ENCODE measurements around the gene SLC34A1. TPM values are rescaled to one million over a fixed set of nuclear protein-coding genes. Genes with fewer than 3 reads are reported as not detected.
A peak's percentile ranks its signal among the peaks of the same experiment; 100 is the strongest.

Gene SLC34A1
- total and polyA plus RNA-seq, 2 of the 13 experiments (the other 11 are each of a cell fraction or from before 2014, with no cell fraction given): 0.03 to 0.20 TPM

DNA sequence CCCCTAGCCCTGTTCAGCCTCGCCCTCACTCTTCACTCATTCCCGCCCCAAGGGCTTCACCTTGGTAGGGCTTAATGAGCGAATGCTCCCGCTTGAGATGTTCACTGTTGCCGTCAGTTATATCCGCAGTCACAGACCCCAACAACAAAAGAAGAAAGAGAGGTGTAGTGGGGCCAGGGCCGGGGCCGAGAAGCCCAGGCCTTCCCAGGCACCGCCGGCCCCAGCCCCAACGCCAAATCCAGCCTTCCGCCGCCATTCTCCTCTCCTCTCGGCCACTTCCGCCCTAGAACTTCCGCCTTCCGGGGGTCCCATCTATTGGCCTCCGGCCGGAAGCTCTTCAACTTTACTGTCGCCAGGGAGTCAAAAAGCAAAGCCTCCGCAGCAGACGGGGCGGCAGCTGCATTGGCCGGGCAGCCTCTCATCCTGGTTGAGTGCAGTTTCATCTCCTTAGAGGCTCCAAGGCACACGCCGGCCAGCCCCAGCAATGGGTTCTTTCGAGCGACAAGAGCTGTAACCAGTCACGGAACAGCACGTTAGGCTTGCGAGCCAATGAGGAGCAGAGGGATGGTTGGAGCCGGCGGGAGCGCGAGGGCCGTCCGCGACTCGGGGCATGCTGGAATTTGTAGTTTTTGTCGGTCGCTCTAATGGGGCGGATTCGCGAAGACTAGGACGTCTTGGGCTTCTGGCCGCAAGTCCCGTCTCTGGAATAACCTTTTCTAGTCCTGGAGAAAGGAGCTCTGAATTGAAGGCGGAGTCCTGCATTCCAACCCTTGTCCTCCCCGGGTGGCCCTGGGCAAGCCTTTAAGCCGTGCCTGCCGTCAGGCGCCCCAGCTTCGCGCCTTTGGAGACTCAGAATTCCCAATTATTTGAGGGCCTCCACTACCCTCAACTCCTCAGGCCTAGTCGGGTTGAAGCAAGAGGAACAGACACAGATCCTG is 32.6 kb upstream of the SLC34A1 start, which contains the start of gene LMAN2 (continued):
- TF ChIP-seq TEAD2 (CRISPR knock-in tag; IDR thresholded peaks at IDR 0.05) (no peak), REST (IDR thresholded peaks at IDR 0.05; ENCODE audit: borderline replicate concordance in 1 of 2, low read depth in 1 of 2, low read length in 2 of 2) (no peak), ZNF333 (CRISPR knock-in tag; IDR thresholded peaks at IDR 0.05; ENCODE audit: borderline replicate concordance) (no peak), ZMYM2 (CRISPR knock-in tag; IDR thresholded peaks at IDR 0.05) (no peak), FOXO4 (CRISPR knock-in tag; conservative IDR thresholded peaks at IDR 0.05) (no peak), MBD4 (IDR thresholded peaks at IDR 0.05; ENCODE audit: borderline replicate concordance, low read length) (no peak), ZNF230 (CRISPR knock-in tag; IDR thresholded peaks at IDR 0.05) (peak; percentile 27; the same call in 1 of the 2 replicates), ZNF512 (CRISPR knock-in tag; IDR thresholded peaks at IDR 0.05) (no peak), ZBTB20 (CRISPR knock-in tag; IDR thresholded peaks at IDR 0.05; ENCODE audit: borderline replicate concordance, low read depth) (no peak), GTF2F1 (IDR thresholded peaks at IDR 0.05; ENCODE audit: low read length) (no peak), SOX6 (IDR thresholded peaks at IDR 0.05) (no peak), SOX6 (CRISPR knock-in tag; IDR thresholded peaks at IDR 0.05) (no peak; the same call in none of the 2 replicates), ZBTB1 (CRISPR knock-in tag; IDR thresholded peaks at IDR 0.05; ENCODE audit: borderline replicate concordance) (no peak), THAP8 (CRISPR knock-in tag; IDR thresholded peaks at IDR 0.05; ENCODE audit: borderline replicate concordance) (peak; percentile 21; the same call in 1 of the 2 replicates), MIER2 (CRISPR knock-in tag; IDR thresholded peaks at IDR 0.05) (no peak)
- TF ChIP-seq, protein P1, sequence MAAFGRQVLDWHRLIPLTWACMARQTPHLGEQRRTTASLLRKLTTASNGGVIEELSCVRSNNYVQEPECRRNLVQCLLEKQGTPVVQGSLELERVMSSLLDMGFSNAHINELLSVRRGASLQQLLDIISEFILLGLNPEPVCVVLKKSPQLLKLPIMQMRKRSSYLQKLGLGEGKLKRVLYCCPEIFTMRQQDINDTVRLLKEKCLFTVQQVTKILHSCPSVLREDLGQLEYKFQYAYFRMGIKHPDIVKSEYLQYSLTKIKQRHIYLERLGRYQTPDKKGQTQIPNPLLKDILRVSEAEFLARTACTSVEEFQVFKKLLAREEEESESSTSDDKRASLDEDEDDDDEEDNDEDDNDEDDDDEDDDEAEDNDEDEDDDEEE (CRISPR knock-in tag; IDR thresholded peaks at IDR 0.05): no peak
- TF ChIP-seq, protein P2, sequence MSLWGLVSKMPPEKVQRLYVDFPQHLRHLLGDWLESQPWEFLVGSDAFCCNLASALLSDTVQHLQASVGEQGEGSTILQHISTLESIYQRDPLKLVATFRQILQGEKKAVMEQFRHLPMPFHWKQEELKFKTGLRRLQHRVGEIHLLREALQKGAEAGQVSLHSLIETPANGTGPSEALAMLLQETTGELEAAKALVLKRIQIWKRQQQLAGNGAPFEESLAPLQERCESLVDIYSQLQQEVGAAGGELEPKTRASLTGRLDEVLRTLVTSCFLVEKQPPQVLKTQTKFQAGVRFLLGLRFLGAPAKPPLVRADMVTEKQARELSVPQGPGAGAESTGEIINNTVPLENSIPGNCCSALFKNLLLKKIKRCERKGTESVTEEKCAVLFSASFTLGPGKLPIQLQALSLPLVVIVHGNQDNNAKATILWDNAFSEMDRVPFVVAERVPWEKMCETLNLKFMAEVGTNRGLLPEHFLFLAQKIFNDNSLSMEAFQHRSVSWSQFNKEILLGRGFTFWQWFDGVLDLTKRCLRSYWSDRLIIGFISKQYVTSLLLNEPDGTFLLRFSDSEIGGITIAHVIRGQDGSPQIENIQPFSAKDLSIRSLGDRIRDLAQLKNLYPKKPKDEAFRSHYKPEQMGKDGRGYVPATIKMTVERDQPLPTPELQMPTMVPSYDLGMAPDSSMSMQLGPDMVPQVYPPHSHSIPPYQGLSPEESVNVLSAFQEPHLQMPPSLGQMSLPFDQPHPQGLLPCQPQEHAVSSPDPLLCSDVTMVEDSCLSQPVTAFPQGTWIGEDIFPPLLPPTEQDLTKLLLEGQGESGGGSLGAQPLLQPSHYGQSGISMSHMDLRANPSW (CRISPR knock-in tag; IDR thresholded peaks at IDR 0.05; ENCODE audit: borderline replicate concordance): no peak
